ENCODE results near the gene ABCC1. TPM values are rescaled to one million over a fixed set of nuclear protein-coding genes. Genes with fewer than 3 reads are reported as not detected.

The ABCC1 gene
- total and polyA plus RNA-seq, 2 of the 8 experiments (the other 6 are each of a cell fraction or from before 2014, with no cell fraction given): 42.6 to 66.8 TPM

DNA sequence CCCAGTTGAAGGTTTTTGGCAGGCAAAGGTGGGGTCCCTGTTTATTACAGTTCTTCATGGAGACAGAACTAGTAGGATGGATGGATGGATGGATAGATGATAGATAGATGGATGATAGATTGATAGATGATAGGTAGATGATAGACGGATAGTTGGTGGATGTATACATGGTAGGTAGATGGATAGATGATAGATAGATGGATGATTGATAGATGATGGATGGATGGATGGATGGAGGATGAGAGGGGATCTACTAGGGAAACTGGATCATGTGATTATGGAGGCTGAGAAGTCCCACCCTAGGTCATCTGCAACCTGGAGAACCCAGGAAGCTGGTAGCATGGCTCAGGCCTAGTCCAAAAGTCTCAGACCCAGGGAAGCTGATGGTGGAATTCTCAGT is 88.6 kb downstream of the ABCC1 start:
- Histone ChIP-seq H4K20me1 (replicated peaks in 1 of 2; ENCODE audit: control insufficient read depth in 1 of 2, insufficient read depth in 2 of 2, low read length in 2 of 2) (peaks cover 4 to 13% of the 10 kb centered on the region in 2 experiments), H3K27me3 (replicated peaks in 1 of 4; ENCODE audit: control insufficient read depth in 3 of 4, extremely low read depth in 1 of 4, insufficient read depth in 3 of 4, low read length in 3 of 4) (no peaks in the 10 kb centered on the region), H3K14ac (ENCODE audit: insufficient read length) (no peak overlapping the region), H3K27ac (ENCODE audit: low read depth, low read length) (no peak overlapping the region), H3K9ac (replicated peaks in 1 of 4; ENCODE audit: extremely low read depth in 1 of 4, low read depth in 3 of 4, low read length in 3 of 4) (no peak overlapping the region), H3K4ac (replicated peaks; ENCODE audit: insufficient read length, low read depth, low read length) (no peak overlapping the region), H3K23ac (ENCODE audit: insufficient read length) (no peak overlapping the region), H2BK5ac (ENCODE audit: low read depth, low read length) (no peak overlapping the region), H3K36me3 (ENCODE audit: control insufficient read depth in 2 of 4, insufficient read depth in 4 of 4, low read length in 3 of 4) (peaks cover 10 to 47% (median 17%) of the 10 kb centered on the region in 4 experiments; a peak in 7 of 8 replicates), H2BK20ac (ENCODE audit: low read length) (no peak overlapping the region), H2BK12ac (ENCODE audit: low read depth, low read length) (no peak overlapping the region), H2AFZ (ENCODE audit: low read length) (no peak overlapping the region), H3K79me2 (ENCODE audit: control insufficient read depth in 1 of 2, insufficient read depth in 2 of 2, low read length in 2 of 2) (peaks cover 0 to 3% of the 10 kb centered on the region in 2 experiments; a peak in 1 of 4 replicates), H4K91ac (replicated peaks; ENCODE audit: insufficient read length, low read length) (no peak overlapping the region), H2BK15ac (ENCODE audit: low read length) (no peak overlapping the region), H3K23me2 (ENCODE audit: low read depth, low read length) (peaks cover 3% of the 10 kb centered on the region; the same call in 1 of the 2 replicates), H2BK120ac (replicated peaks; ENCODE audit: low read depth, low read length) (no peak overlapping the region), H3K4me3 (ENCODE audit: extremely low read depth in 1 of 4, insufficient read depth in 2 of 4, low read depth in 3 of 4, low read length in 4 of 4) (no peak overlapping the region), H3K18ac (ENCODE audit: extremely low read depth, low read length) (no peak overlapping the region), H4K8ac (ENCODE audit: extremely low read depth, insufficient read depth, low read length) (no peak overlapping the region), H4K5ac (ENCODE audit: insufficient read length, low read depth, low read length) (no peak overlapping the region), H3K4me2 (ENCODE audit: insufficient read depth in 1 of 2, low read depth in 2 of 2, low read length in 2 of 2) (no peak overlapping the region), H3K79me1 (ENCODE audit: low read depth, low read length) (peaks cover 2% of the 10 kb centered on the region; the same call in 1 of the 2 replicates), H3K56ac (replicated peaks; ENCODE audit: insufficient read length, low read depth, low read length) (peak overlapping the region; percentile 64), H2AK5ac (ENCODE audit: low read depth, low read length) (no peak overlapping the region), H3K9me3 (ENCODE audit: insufficient read depth in 2 of 2, low read depth in 1 of 2, low read length in 1 of 2) (no peaks in the 10 kb centered on the region), H3K4me1 (replicated peaks in 1 of 4; ENCODE audit: control insufficient read depth in 3 of 4, insufficient read depth in 4 of 4, low read length in 3 of 4) (peaks cover 0 to 4% (median 1%) of the 10 kb centered on the region in 4 experiments; a peak in 4 of 7 replicates)
- POLR2A ChIA-PET (ENCODE audit: partially characterized antibody): no interaction called here
- DNase-seq (ENCODE audit: low read depth in 1 of 2, low spot score in 2 of 2): no peak
- FAIRE-seq: no peak
- 100% methylated on average over 1 of the region's 1 CpG for WGBS, 2 experiments (ENCODE audit: extremely low coverage in 1 of 2, insufficient coverage in 1 of 2, insufficient read length in 1 of 2, insufficient replicate concordance in 2 of 2, low coverage in 1 of 2, low lambda C conversion rate in 2 of 2, missing lambda C conversion rate in 1 of 2)
- CTCF ChIA-PET (ENCODE audit: partially characterized antibody): no interaction called here
- TF ChIP-seq SUZ12 (IDR thresholded peaks at IDR 0.05; ENCODE audit: low read length) (no peak), ATF3 (IDR thresholded peaks at IDR 0.05; ENCODE audit: insufficient read depth, low read depth, low read length) (no peak), CHD2 (IDR thresholded peaks at IDR 0.05; ENCODE audit: low read length) (no peak), NRF1 (IDR thresholded peaks at IDR 0.05; ENCODE audit: low read depth, low read length) (no peak), NANOG (IDR thresholded peaks at IDR 0.05; ENCODE audit: insufficient read depth, low read depth, low read length, poor library complexity, severe bottlenecking) (no peak), CEBPB (IDR thresholded peaks at IDR 0.05; ENCODE audit: low read depth, low read length) (no peak), CTCF (IDR thresholded peaks at IDR 0.05; ENCODE audit: control extremely low read depth in 1 of 3, insufficient read depth in 1 of 3, low read depth in 1 of 3, low read length in 3 of 3) (no peak)
- TF ChIP-seq, protein P1, sequence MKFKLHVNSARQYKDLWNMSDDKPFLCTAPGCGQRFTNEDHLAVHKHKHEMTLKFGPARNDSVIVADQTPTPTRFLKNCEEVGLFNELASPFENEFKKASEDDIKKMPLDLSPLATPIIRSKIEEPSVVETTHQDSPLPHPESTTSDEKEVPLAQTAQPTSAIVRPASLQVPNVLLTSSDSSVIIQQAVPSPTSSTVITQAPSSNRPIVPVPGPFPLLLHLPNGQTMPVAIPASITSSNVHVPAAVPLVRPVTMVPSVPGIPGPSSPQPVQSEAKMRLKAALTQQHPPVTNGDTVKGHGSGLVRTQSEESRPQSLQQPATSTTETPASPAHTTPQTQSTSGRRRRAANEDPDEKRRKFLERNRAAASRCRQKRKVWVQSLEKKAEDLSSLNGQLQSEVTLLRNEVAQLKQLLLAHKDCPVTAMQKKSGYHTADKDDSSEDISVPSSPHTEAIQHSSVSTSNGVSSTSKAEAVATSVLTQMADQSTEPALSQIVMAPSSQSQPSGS (IDR thresholded peaks at IDR 0.05; ENCODE audit: low read length): no peak
